ENCODE results near the gene MYL2.
A peak's percentile ranks its signal among the peaks of the same experiment; 100 is the strongest.

Gene MYL2

DNA sequence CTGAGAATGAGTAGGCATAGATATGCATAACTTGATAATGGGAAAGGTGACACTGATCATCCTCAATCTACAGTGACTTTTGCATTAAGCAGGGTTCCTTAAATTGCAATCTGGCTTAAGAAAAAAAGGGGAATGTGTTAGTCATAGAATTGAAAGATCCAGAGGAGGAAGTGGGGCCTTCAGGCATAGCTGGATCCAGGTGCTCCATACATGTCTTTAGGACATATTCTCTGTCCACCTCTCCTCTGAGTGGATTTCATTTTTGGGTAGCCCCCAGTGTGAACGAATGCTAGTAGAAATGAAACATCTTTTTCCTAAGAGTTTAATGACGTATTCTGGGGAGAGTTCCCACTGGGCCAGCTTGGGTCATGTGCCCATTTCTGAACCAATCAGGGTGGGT is 46.0 kb downstream of the MYL2 start:
- no peak for TF ChIP-seq JUND (IDR thresholded peaks at IDR 0.05; ENCODE audit: low read depth)
- in situ Hi-C loops (cut with HindIII; ENCODE audit: low pct_unique_long_range_greater_than_20kb, low sequenced_read_pairs), result no loop called here

DNA sequence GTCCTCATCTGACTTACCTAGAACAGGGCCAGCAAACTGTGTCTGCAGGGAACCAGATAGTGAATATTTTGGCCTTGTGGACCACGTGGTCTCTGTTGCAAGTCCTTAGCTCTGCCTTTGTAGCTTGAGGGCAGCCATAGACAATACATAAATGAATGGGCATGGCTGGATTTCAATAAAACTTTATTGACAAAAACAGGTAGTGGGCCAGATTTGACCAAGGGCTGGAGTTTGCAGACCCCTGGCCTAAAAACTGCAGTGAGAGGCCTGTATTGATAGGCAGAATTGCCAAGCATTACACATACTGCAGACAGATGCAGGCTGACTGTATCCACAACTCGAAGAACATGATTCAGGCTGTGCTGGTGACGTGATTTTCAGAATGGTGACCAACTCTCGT is 48.3 kb downstream of the MYL2 start:
- DNase-seq (ENCODE audit: low read depth in 1 of 2, low spot score in 1 of 2), result no peak
- in situ Hi-C loops (cut with HindIII; ENCODE audit: low pct_unique_long_range_greater_than_20kb, low sequenced_read_pairs), result no loop called here
- TF ChIP-seq JUND (IDR thresholded peaks at IDR 0.05; ENCODE audit: low read depth), result no peak

More for the DNA sequence above, 46.0 kb downstream of the MYL2 start:
- no peak for DNase-seq (ENCODE audit: low read depth in 1 of 2, low spot score in 1 of 2)

DNA sequence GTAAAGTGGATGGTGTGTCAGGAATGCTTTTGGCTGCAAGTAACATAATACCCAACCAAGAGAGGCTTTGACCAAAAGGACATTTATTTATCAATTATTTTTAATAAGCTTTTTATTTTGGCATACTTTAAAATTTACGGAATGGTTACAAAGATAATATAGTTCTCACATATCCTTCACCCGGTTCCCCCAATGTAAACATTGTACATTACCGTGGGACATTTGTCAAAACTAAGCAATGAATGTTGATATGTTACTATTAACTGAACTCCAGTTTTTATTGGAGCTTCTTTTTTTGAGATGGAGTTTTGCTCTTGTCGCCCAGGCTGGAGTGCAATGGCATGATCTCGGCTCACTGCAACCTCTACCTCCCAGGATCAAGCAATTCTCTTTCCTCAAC is 50.6 kb downstream of the MYL2 start:
- DNase-seq (ENCODE audit: low read depth in 1 of 2, low spot score in 1 of 2), result no peak
- no peak for TF ChIP-seq JUND (IDR thresholded peaks at IDR 0.05; ENCODE audit: low read depth)
- in situ Hi-C loops (cut with HindIII; ENCODE audit: low pct_unique_long_range_greater_than_20kb, low sequenced_read_pairs), result no loop called here

DNA sequence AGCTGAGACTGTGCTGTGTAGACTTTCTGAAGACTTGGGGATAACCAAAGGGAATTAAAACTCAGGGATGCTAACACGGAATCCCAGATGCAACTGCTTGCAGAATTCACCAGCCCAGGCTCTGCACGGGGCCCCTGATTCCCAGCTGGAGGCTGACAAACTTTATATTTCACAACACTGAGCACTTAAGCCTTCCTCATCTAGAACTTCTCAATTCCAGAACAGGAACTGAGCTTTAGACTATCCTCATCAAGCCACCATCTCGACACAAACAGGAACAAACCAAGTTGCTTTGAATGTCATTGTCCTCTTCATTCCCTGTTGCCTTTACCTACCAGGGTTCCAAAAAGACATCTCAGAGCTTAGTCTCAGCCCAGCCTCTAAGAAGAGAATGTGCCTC is 51.4 kb downstream of the MYL2 start:
- in situ Hi-C loops (cut with HindIII; ENCODE audit: low pct_unique_long_range_greater_than_20kb, low sequenced_read_pairs), result no loop called here
- no peak for TF ChIP-seq JUND (IDR thresholded peaks at IDR 0.05; ENCODE audit: low read depth)
- no peak for DNase-seq (ENCODE audit: low read depth in 1 of 2, low spot score in 1 of 2)

DNA sequence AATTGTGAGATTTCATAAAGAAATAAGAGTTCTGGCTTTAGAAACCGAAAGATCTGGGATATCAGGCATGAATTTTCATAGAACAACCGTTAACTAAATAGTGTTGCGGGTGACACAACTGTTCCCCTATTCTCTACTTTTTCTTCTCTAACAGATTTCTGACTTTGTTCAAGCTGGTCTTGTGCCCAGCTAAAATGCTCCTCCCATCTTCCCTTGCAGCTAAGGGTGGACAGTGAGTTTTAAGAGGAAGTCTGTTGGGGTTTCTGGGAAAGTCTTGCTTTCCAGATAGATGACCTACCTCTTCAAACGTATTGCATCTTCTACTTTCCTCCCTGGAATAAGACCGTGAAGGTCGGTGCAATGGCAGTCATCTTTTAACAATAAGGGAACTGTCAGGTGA is 54.9 kb downstream of the MYL2 start:
- no peak for DNase-seq (ENCODE audit: low read depth in 1 of 2, low spot score in 1 of 2)
- in situ Hi-C loops (cut with HindIII; ENCODE audit: low pct_unique_long_range_greater_than_20kb, low sequenced_read_pairs), result no loop called here
- TF ChIP-seq JUND (IDR thresholded peaks at IDR 0.05; ENCODE audit: low read depth), result no peak

DNA sequence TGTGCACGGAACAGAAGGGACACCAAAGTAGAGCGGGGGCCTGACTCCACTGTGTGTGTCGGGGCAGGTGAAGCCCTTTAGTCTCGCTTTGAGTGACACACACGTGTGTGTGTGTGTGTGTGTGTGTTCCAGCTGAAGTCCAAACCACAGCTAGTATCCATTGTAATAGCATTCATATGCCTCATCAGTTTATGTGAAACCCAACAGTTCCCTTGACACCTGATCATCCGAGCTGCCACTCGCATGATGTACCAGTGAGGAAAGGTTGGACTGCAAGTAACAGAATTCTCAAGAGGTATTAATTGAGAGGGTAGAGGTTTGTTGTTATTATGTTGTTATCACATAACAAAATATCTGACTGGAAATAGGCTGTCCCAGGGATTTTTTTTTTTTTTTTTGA is 57.2 kb downstream of the MYL2 start:
- TF ChIP-seq JUND (IDR thresholded peaks at IDR 0.05; ENCODE audit: low read depth), result no peak
- DNase-seq (ENCODE audit: low read depth in 1 of 2, low spot score in 1 of 2), result no peak
- in situ Hi-C loops (cut with HindIII; ENCODE audit: low pct_unique_long_range_greater_than_20kb, low sequenced_read_pairs), result no loop called here

DNA sequence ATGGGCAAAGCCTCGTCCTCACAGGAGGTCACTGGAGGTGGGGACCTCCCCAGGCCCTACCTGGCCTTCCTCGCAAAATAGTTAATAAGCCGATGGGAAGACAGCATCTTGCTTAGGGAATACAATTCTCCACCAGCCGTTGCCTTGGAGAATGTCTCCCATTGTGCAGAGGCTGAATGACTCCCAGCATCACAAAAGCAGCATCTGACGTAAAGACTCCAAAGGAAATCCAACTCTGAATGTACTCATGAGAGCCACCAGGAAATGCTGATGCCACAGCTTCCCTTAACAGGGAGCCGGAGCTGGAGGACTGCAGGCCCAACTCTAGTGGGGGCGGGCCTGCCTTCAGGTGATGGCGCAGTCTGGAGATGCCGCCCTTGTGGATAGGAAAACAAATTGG is 58.0 kb downstream of the MYL2 start:
- in situ Hi-C loops (cut with HindIII; ENCODE audit: low pct_unique_long_range_greater_than_20kb, low sequenced_read_pairs), result no loop called here
- DNase-seq (ENCODE audit: low read depth in 1 of 2, low spot score in 1 of 2), result no peak

DNA sequence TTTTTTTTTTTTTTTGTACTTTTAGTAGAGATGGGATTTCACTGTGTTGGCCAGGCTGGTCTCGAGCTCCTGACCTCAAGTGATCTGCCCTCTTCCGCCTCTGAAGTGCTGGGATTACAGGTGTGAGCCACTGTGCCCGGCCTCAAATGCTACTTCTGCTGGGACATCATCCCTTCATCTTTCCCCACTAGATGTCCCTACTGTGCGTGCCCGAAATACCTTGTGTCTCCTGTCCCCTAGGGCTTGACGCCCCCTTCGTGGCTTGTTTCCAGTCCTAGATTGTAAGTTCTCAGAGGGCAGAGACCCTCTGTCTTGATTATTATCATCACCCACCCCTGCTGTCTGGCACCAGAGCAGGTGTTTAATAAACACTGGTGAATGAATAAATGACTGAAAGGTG is 58.6 kb downstream of the MYL2 start:
- DNase-seq (ENCODE audit: low read depth in 1 of 2, low spot score in 1 of 2), result peak in 1 of 2 experiments; percentile 30
- in situ Hi-C loops (cut with HindIII; ENCODE audit: low pct_unique_long_range_greater_than_20kb, low sequenced_read_pairs), result no loop called here
- TF ChIP-seq JUND (IDR thresholded peaks at IDR 0.05; ENCODE audit: low read depth), result no peak

More for the DNA sequence above, 58.0 kb downstream of the MYL2 start:
- TF ChIP-seq JUND (IDR thresholded peaks at IDR 0.05; ENCODE audit: low read depth), result no peak
